Parathyroid adenoma (tissue), 2 donors: ENCODE results near the gene MIER2.
"Not testable (repeated sequence)": the region's sequence is repeated elsewhere in the genome, so short reads cannot be mapped to it uniquely, and the experiment has no call there.

Experiments used
- H2AFZ ChIP-seq: fragments of 300-600 bp; sonication (generic); one replicate; pipeline ENCODE4 v1.7.0; 2017; ENCODE audit warnings: antibody characterized with exemption, mild to moderate bottlenecking
- H3K27ac ChIP-seq: fragments of 300-600 bp; sonication (generic); one replicate; pipeline ENCODE4 v1.7.0; 2017
- H3K27me3 ChIP-seq: fragments of 300-600 bp; sonication (generic); one replicate; pipeline ENCODE4 v1.7.0; 2017; ENCODE audit warnings: low read length; ENCODE audit not compliant: control insufficient read depth, insufficient read depth
- H3K36me3 ChIP-seq: fragments of 300-600 bp; sonication (generic); one replicate; pipeline ENCODE4 v1.7.0; 2017; ENCODE audit warnings: low read length; ENCODE audit not compliant: control insufficient read depth, insufficient read depth
- H3K4me1 ChIP-seq: fragments of 300-600 bp; sonication (generic); one replicate; pipeline ENCODE4 v1.7.0; 2017; ENCODE audit warnings: control low read depth
- H3K4me2 ChIP-seq: fragments of 300-600 bp; sonication (generic); one replicate; pipeline ENCODE4 v1.7.0; 2017; ENCODE audit warnings: low read length
- H3K4me3 ChIP-seq: fragments of 300-600 bp; sonication (generic); one replicate; pipeline ENCODE4 v1.7.0; 2017; ENCODE audit warnings: low read depth, low read length
- H3K79me2 ChIP-seq: fragments of 300-600 bp; sonication (generic); one replicate; pipeline ENCODE4 v1.7.0; 2017; ENCODE audit warnings: control low read depth
- H3K9ac ChIP-seq: fragments of 300-600 bp; sonication (generic); one replicate; pipeline ENCODE4 v1.7.0; 2017; ENCODE audit warnings: mild to moderate bottlenecking
- H3K9me3 ChIP-seq: fragments of 300-600 bp; sonication (generic); one replicate; pipeline ENCODE4 v1.7.0; 2017; ENCODE audit warnings: low read length; ENCODE audit not compliant: control insufficient read depth
- TF ChIP-seq, protein P1 (sequence below): fragments of 300-600 bp; sonication (generic); IDR thresholded peaks from one replicate; pipeline ENCODE4 v1.7.0; 2017; ENCODE audit warnings: antibody characterized with exemption, mild to moderate bottlenecking
- donor health status: primary hyperparathyroidism.

MIER2 gene, protein sequence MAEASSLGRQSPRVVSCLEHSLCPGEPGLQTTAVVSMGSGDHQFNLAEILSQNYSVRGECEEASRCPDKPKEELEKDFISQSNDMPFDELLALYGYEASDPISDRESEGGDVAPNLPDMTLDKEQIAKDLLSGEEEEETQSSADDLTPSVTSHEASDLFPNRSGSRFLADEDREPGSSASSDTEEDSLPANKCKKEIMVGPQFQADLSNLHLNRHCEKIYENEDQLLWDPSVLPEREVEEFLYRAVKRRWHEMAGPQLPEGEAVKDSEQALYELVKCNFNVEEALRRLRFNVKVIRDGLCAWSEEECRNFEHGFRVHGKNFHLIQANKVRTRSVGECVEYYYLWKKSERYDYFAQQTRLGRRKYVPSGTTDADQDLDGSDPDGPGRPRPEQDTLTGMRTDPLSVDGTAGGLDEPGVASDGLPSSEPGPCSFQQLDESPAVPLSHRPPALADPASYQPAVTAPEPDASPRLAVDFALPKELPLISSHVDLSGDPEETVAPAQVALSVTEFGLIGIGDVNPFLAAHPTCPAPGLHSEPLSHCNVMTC

DNA sequence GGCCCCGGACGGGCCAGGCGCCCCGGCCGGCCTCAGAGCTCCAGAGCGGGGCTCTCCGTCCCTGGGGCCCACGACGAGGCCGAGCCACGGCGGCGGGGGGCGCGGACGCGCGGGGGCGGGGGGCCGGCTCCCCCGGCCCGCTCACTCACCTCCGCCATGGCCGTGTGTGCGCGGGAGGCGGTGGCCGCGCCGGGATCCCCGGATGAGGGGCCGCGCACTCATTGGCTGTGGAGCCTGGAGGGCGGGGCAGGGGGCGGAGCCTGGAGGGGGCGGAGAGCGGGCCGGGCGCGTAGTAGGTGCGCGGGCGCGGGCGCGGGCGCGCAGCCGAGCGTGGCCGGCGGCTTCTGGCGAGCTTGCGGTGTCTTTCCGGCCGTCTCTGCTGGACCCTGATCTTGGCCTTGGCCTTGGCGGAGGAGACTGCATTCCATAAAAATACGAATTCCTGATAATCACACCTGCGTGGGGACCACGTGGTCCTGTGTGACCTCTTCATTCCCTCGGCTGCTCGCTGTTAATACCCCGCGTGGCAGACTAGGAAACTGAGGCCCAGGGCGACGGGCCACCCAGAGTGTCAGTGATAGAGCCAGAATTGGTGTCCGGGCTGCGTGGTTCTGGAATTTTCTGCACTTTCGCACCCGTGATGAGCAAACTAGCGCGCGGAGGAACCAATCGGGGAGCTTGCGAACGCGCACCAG lies at the start of gene MIER2:
TSS of gene MIER2 (minus strand) at position 172 of the 695 bp plus-strand sequence. CDS start at position 158, 14 bp downstream.
- H3K4me1 ChIP-seq = peaks cover 3% of the 10 kb centered on the region
- no peaks in the 10 kb centered on the region for H3K27me3 ChIP-seq
- peak within 1 kb of the TSS; percentile 61 for H3K27ac ChIP-seq
- H3K4me2 ChIP-seq = peak within 1 kb of the TSS; percentile 73
- no peak within 1 kb of the TSS for H3K9ac ChIP-seq
- H3K9me3 ChIP-seq = no peaks in the 10 kb centered on the region
- no peaks in the 10 kb centered on the region for H3K36me3 ChIP-seq
- peak within 1 kb of the TSS; percentile 97 for H2AFZ ChIP-seq
- H3K79me2 ChIP-seq = peaks cover 16% of the 10 kb centered on the region
- H3K4me3 ChIP-seq = peak within 1 kb of the TSS; percentile 49
- TF ChIP-seq, protein P1, sequence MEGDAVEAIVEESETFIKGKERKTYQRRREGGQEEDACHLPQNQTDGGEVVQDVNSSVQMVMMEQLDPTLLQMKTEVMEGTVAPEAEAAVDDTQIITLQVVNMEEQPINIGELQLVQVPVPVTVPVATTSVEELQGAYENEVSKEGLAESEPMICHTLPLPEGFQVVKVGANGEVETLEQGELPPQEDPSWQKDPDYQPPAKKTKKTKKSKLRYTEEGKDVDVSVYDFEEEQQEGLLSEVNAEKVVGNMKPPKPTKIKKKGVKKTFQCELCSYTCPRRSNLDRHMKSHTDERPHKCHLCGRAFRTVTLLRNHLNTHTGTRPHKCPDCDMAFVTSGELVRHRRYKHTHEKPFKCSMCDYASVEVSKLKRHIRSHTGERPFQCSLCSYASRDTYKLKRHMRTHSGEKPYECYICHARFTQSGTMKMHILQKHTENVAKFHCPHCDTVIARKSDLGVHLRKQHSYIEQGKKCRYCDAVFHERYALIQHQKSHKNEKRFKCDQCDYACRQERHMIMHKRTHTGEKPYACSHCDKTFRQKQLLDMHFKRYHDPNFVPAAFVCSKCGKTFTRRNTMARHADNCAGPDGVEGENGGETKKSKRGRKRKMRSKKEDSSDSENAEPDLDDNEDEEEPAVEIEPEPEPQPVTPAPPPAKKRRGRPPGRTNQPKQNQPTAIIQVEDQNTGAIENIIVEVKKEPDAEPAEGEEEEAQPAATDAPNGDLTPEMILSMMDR = no peak

GRCh38 chr19:393560-393959 lies 49.0 kb upstream of the MIER2 start:
- H3K9me3 ChIP-seq, H3K9ac ChIP-seq, H3K4me3 ChIP-seq, H3K4me2 ChIP-seq, H2AFZ ChIP-seq, H3K27ac ChIP-seq, H3K4me1 ChIP-seq, H3K79me2 ChIP-seq, H3K36me3 ChIP-seq, H3K27me3 ChIP-seq: not testable (repeated sequence)

- H3K4me1 ChIP-seq = no peaks in the 10 kb centered on the region
- no peaks in the 10 kb centered on the region for H3K79me2 ChIP-seq
These were observed 47.9 kb upstream of the MIER2 start for GRCh38 chr19:392375-392970.

GRCh38 chr19:391726-392374 lies 47.3 kb upstream of the MIER2 start:
- TF ChIP-seq, protein P1 = no peak
- Histone ChIP-seq H3K79me2 (no peaks in the 10 kb centered on the region), H3K9ac (no peak overlapping the region), H3K9me3 (no peaks in the 10 kb centered on the region), H3K4me3 (no peak overlapping the region), H3K4me1 (no peaks in the 10 kb centered on the region), H2AFZ (no peak overlapping the region), H3K27me3 (no peaks in the 10 kb centered on the region), H3K36me3 (no peaks in the 10 kb centered on the region), H3K4me2 (no peak overlapping the region), H3K27ac (no peak overlapping the region)

More at GRCh38 chr19:392375-392970, 47.9 kb upstream of the MIER2 start:
- no peak overlapping the region for H3K4me2 ChIP-seq
- H3K36me3 ChIP-seq = no peaks in the 10 kb centered on the region
- H3K9me3 ChIP-seq = no peaks in the 10 kb centered on the region
- H3K9ac ChIP-seq = no peak overlapping the region
- H3K4me3 ChIP-seq = no peak overlapping the region
- H2AFZ ChIP-seq = no peak overlapping the region
- H3K27ac ChIP-seq = no peak overlapping the region
- TF ChIP-seq, protein P1 = no peak
- no peaks in the 10 kb centered on the region for H3K27me3 ChIP-seq
